OCI-LY7 (cell line): ENCODE results near the gene ANKRD13C. TPM values are rescaled to one million over a fixed set of nuclear protein-coding genes. Genes with fewer than 3 reads are reported as not detected.
A peak's percentile ranks its signal among the peaks of the same experiment; 100 is the strongest.
"Not testable (repeated sequence)": the region's sequence is repeated elsewhere in the genome, so short reads cannot be mapped to it uniquely, and the experiment has no call there.

ENCODE experiments used
- BruUV-seq: library from RNA; stranded (reverse); fragments of 400-500 nt; replicated peaks from 2 replicates; lab custom pipeline; 2021; lab: Mats Ljungman, UMichigan
- CTCF ChIA-PET: fragments of 300-600 bp; sonication (Branson Sonifier 250); formaldehyde crosslinking; loops from one replicate; lab custom pipeline; 2022; ENCODE audit warnings: antibody characterized with exemption; ENCODE audit not compliant: unreplicated experiment; lab: Charles Lee
- POLR2A ChIA-PET: fragments of 300-600 bp; sonication (Branson Sonifier 250); formaldehyde crosslinking; loops from one replicate; lab custom pipeline; 2022; ENCODE audit warnings: antibody characterized with exemption; lab: Charles Lee
- DNase-seq: peaks from one replicate; pipeline ENCODE4 v3.0.0-alpha.2; 2015; ENCODE audit warnings: low spot score
- H2AFZ ChIP-seq: fragments of 200-600 bp; sonication (generic), shearing (Covaris generic); 2 replicates; pipeline ENCODE4 v1.6.1; 2014; ENCODE audit warnings: mild to moderate bottlenecking, antibody characterized with exemption, low read length, moderate library complexity
- H3K27ac ChIP-seq: fragments of 200-600 bp; sonication (generic); 2 replicates; pipeline ENCODE4 v1.5.1; 2014; ENCODE audit warnings: mixed run types, low read depth, mild to moderate bottlenecking, moderate library complexity, low read length, inconsistent platforms; ENCODE audit not compliant: poor library complexity, severe bottlenecking
- H3K36me3 ChIP-seq: fragments of 200-600 bp; sonication (generic); 2 replicates; pipeline ENCODE4 v1.6.1; 2014; ENCODE audit warnings: mild to moderate bottlenecking, antibody characterized with exemption, low read length, moderate library complexity, mixed read lengths; ENCODE audit not compliant: insufficient read depth
- H3K4me1 ChIP-seq: fragments of 200-600 bp; sonication (generic); 2 replicates; pipeline ENCODE4 v1.5.1; 2014; ENCODE audit warnings: mild to moderate bottlenecking, low read length; ENCODE audit not compliant: insufficient read depth, poor library complexity, severe bottlenecking
- H3K4me2 ChIP-seq: fragments of 200-600 bp; sonication (generic); 2 replicates; pipeline ENCODE4 v1.6.1; 2014; ENCODE audit warnings: mild to moderate bottlenecking, low read length
- H3K4me3 ChIP-seq: fragments of 200-600 bp; sonication (generic); 2 replicates; pipeline ENCODE4 v1.5.1; 2014; ENCODE audit warnings: mild to moderate bottlenecking, low read depth, low read length; ENCODE audit not compliant: poor library complexity, severe bottlenecking
- H3K79me2 ChIP-seq: fragments of 200-600 bp; sonication (generic); 2 replicates; pipeline ENCODE4 v1.6.1; 2016; ENCODE audit warnings: low read depth, mild to moderate bottlenecking, low read length, moderate library complexity, mixed read lengths; ENCODE audit not compliant: insufficient read depth
- H3K9me2 ChIP-seq: fragments of 200-600 bp; sonication (generic); 2 replicates; pipeline ENCODE4 v1.6.1; 2016; ENCODE audit warnings: mild to moderate bottlenecking, low read length, mixed read lengths; ENCODE audit not compliant: insufficient read depth
- H3K9me3 ChIP-seq: fragments of 200-600 bp; sonication (generic); 2 replicates; pipeline ENCODE4 v1.6.1; 2014; ENCODE audit warnings: mild to moderate bottlenecking, mixed run types, low read length, mixed read lengths
- H4K20me1 ChIP-seq: fragments of 200-600 bp; sonication (generic); 2 replicates; pipeline ENCODE4 v1.6.1; 2014; ENCODE audit warnings: mild to moderate bottlenecking, antibody characterized with exemption, low read length, moderate library complexity, mixed read lengths; ENCODE audit not compliant: insufficient read depth
- CTCF ChIP-seq: fragments of 200-600 bp; sonication (generic); conservative IDR thresholded peaks from 2 replicates; pipeline ENCODE4 v1.5.1; 2014; ENCODE audit warnings: mild to moderate bottlenecking, antibody characterized with exemption, low read length, moderate library complexity, mixed read lengths
- EZH2phosphoT487 ChIP-seq: fragments of 200-600 bp; sonication (generic); IDR thresholded peaks from 2 replicates; pipeline ENCODE4 v1.6.1; 2018; ENCODE audit warnings: low read depth, borderline replicate concordance, mild to moderate bottlenecking, mixed run types, antibody characterized with exemption, low read length, moderate library complexity, mixed read lengths
- intact Hi-C: fragments of 100-400 bp; cut with micrococcal nuclease; formaldehyde crosslinking; loops from one replicate; pipeline ENCODE4 v1.10.0; 2022; ENCODE audit not compliant: unreplicated experiment
- total RNA-seq, 2 experiments: library from RNA; depleted of rRNA in 1 of 2; stranded (reverse); fragments of >200 nt in 1 of 2; shearing (Covaris generic) in 1 of 2; gene quantifications; 2 replicates each; pipeline ENCODE4 v1.2.3, GENCODE V29; 2014 to 2022

Gene ANKRD13C
- total RNA-seq, 2 experiments from 2014 or later: 17.3 to 22.1 TPM

- Histone ChIP-seq H3K4me1 (peaks cover 20% of the 10 kb centered on the region), H3K9me3 (no peaks in the 10 kb centered on the region), H3K4me3 (peak overlapping the region; percentile 74), H3K9me2 (no peaks in the 10 kb centered on the region), H3K4me2 (peak overlapping the region; percentile 86), H3K79me2 (peaks cover 68% of the 10 kb centered on the region), H2AFZ (peak overlapping the region; percentile 95; the same call in 1 of the 2 replicates), H4K20me1 (peaks cover 10% of the 10 kb centered on the region; the same call in 1 of the 2 replicates), H3K27ac (peak overlapping the region; percentile 76), H3K36me3 (peaks cover 18% of the 10 kb centered on the region)
- no peak for TF ChIP-seq CTCF
- no peak for TF ChIP-seq EZH2phosphoT487
- no TSS peak for BruUV-seq
- intact Hi-C loops: loop anchor here (1.0 to 5.0 kb wide), 3 partner anchors 57 to 146 kb away; partner anchors contain the start of genes LRRC40 and SRSF11
- POLR2A ChIA-PET: interaction anchor here (0.6 to 3.9 kb wide), 12 partner anchors 8 to 722 kb away, joined by 3 to 43 read pairs (median 3); partner anchors contain the start of genes CTH and SRSF11
- DNase-seq: no peak
- CTCF ChIA-PET: no interaction called here
Observed at GRCh38 chr1:70353601-70354331, 756 bp downstream of the ANKRD13C start.

GRCh38 chr1:70353044-70353443 lies 1.5 kb downstream of the ANKRD13C start:
- CTCF ChIA-PET: no interaction called here
- intact Hi-C loops: loop anchor here (5.0 kb wide), 1 partner anchor 146 kb away; the partner anchor contains the start of gene LRRC40
- TF ChIP-seq EZH2phosphoT487: no peak
- TF ChIP-seq CTCF: no peak
- H3K9me2 ChIP-seq: no peaks in the 10 kb centered on the region
- no peak overlapping the region for H2AFZ ChIP-seq
- BruUV-seq: TSS peak; percentile 62
- DNase-seq: no peak
- POLR2A ChIA-PET: interaction anchor here (0.5 to 3.9 kb wide), 7 partner anchors 7 to 132 kb away, joined by 3 to 43 read pairs (median 3); partner anchors contain the start of genes CTH and SRSF11
- H3K9me3 ChIP-seq: no peaks in the 10 kb centered on the region
- peaks cover 75% of the 10 kb centered on the region for H3K79me2 ChIP-seq
- peak overlapping the region; percentile 86 for H3K4me2 ChIP-seq
- peaks cover 10% of the 10 kb centered on the region; the same call in 1 of the 2 replicates for H4K20me1 ChIP-seq
- H3K4me1 ChIP-seq: peaks cover 20% of the 10 kb centered on the region
- peaks cover 22% of the 10 kb centered on the region for H3K36me3 ChIP-seq
- H3K27ac ChIP-seq: no peak overlapping the region
- peak overlapping the region; percentile 74 for H3K4me3 ChIP-seq

GRCh38 chr1:70349799-70350198 lies 4.7 kb downstream of the ANKRD13C start:
- H2AFZ ChIP-seq, CTCF ChIA-PET, H3K9me2 ChIP-seq, H3K4me2 ChIP-seq, H3K4me1 ChIP-seq, DNase-seq, H3K27ac ChIP-seq, H3K9me3 ChIP-seq, BruUV-seq, H3K4me3 ChIP-seq: not testable (repeated sequence)
- POLR2A ChIA-PET: interaction anchor here (0.7 to 2.0 kb wide), 3 partner anchors 21 to 62 kb away, joined by 3 to 11 read pairs (median 3); no protein-coding TSS in a partner anchor
- Histone ChIP-seq H3K79me2 (peaks cover 95% of the 10 kb centered on the region), H3K36me3 (peaks cover 29% of the 10 kb centered on the region), H4K20me1 (peaks cover 17% of the 10 kb centered on the region; the same call in 1 of the 2 replicates)
- intact Hi-C loops: loop anchor here (5.0 kb wide), 1 partner anchor 142 kb away; the partner anchor contains the start of gene LRRC40
